NB4 (cell line): ENCODE results near the gene PBRM1.

Experiments used
- CTCF ChIP-seq: IDR thresholded peaks from one replicate; pipeline ENCODE4 v1.5.1; 2012; ENCODE audit warnings: low read depth, low read length
- MAX ChIP-seq: IDR thresholded peaks from 2 replicates; pipeline ENCODE4 v1.6.1; 2011; ENCODE audit warnings: low read depth, low read length
- POLR2A ChIP-seq: IDR thresholded peaks from 2 replicates; pipeline ENCODE4 v1.6.1; 2011; ENCODE audit warnings: mild to moderate bottlenecking; ENCODE audit not compliant: insufficient read length; ENCODE audit errors: extremely low read depth

- TF ChIP-seq CTCF (no peak), POLR2A (no peak), MAX (no peak)
These were observed 115.6 kb downstream of the PBRM1 start for GRCh38 chr3:52570076-52570475.
